GM23248 (cell line): ENCODE results near the gene RNU6-8. TPM values are rescaled to one million over a fixed set of nuclear protein-coding genes. Genes with fewer than 3 reads are reported as not detected.

Experiments
- DNase-seq: peaks from one replicate; pipeline ENCODE4 v3.0.0-alpha.2; 2015
- H2AFZ ChIP-seq: fragments of 200-600 bp; sonication (generic); 2 replicates; pipeline ENCODE4 v1.6.1; 2016; ENCODE audit warnings: antibody characterized with exemption
- H3F3A ChIP-seq: fragments of 200-600 bp; sonication (generic); 2 replicates; pipeline ENCODE4 v1.6.1; 2016; ENCODE audit warnings: mild to moderate bottlenecking, antibody characterized with exemption, mixed run types; ENCODE audit not compliant: insufficient read depth
- H3K27ac ChIP-seq: fragments of 200-600 bp; sonication (generic); 2 replicates; pipeline ENCODE4 v1.5.1; 2016; ENCODE audit warnings: mild to moderate bottlenecking
- H3K27me3 ChIP-seq: fragments of 200-600 bp; sonication (generic); replicated peaks from 2 replicates; pipeline ENCODE4 v1.6.1; 2016; ENCODE audit warnings: mild to moderate bottlenecking; ENCODE audit not compliant: insufficient read depth
- H3K36me3 ChIP-seq: fragments of 200-600 bp; sonication (generic); 2 replicates; pipeline ENCODE4 v1.6.1; 2016; ENCODE audit warnings: low read depth, mild to moderate bottlenecking
- H3K4me1 ChIP-seq: fragments of 200-600 bp; sonication (generic); 2 replicates; pipeline ENCODE4 v1.6.1; 2016; ENCODE audit warnings: mild to moderate bottlenecking; ENCODE audit not compliant: insufficient read depth
- H3K4me2 ChIP-seq: fragments of 200-600 bp; sonication (generic); one replicate; pipeline ENCODE4 v1.6.1; 2016; ENCODE audit warnings: mild to moderate bottlenecking; ENCODE audit not compliant: unreplicated experiment
- H3K4me3 ChIP-seq: fragments of 200-600 bp; sonication (generic); 2 replicates; pipeline ENCODE4 v1.5.1; 2016; ENCODE audit warnings: mild to moderate bottlenecking
- H3K79me2 ChIP-seq: fragments of 200-600 bp; sonication (generic); 2 replicates; pipeline ENCODE4 v1.6.1; 2016; ENCODE audit warnings: mild to moderate bottlenecking; ENCODE audit not compliant: insufficient read depth
- H3K9ac ChIP-seq: fragments of 200-600 bp; sonication (generic); 2 replicates; pipeline ENCODE4 v1.6.1; 2016; ENCODE audit warnings: mild to moderate bottlenecking
- H3K9me2 ChIP-seq: fragments of 200-600 bp; sonication (generic); 2 replicates; pipeline ENCODE4 v1.6.1; 2016; ENCODE audit warnings: mixed run types, mild to moderate bottlenecking, moderate library complexity; ENCODE audit not compliant: insufficient read depth
- H3K9me3 ChIP-seq: fragments of 200-600 bp; sonication (generic); one replicate; pipeline ENCODE4 v1.6.1; 2017; ENCODE audit warnings: low read depth
- H4K20me1 ChIP-seq: fragments of 200-600 bp; sonication (generic); 2 replicates; pipeline ENCODE4 v1.6.0; 2016; ENCODE audit not compliant: insufficient read depth
- EZH2 ChIP-seq: fragments of 200-600 bp; sonication (generic); IDR thresholded peaks from 2 replicates; pipeline ENCODE4 v1.6.1; 2018; ENCODE audit warnings: antibody characterized with exemption, mild to moderate bottlenecking; ENCODE audit not compliant: insufficient read depth, poor library complexity, severe bottlenecking
- EZH2phosphoT487 ChIP-seq: fragments of 200-600 bp; sonication (generic); IDR thresholded peaks from 2 replicates; pipeline ENCODE4 v1.6.1; 2018; ENCODE audit warnings: antibody characterized with exemption, moderate library complexity, mild to moderate bottlenecking, low read depth; ENCODE audit not compliant: insufficient read depth
- WGBS, 2 experiments: methylation state at CpG; one replicate each; pipeline ENCODE4 v1.1.6; 2015 to 2017; ENCODE audit warnings: low lambda C conversion rate in 2 of 2, low coverage in 1 of 2; ENCODE audit errors: missing lambda C conversion rate in 2 of 2; 5-methylcytosine and 5-hydroxymethylcytosine counted together
- in situ Hi-C: fragments of 300-500 bp; cut with MboI; formaldehyde crosslinking; loops from 2 replicates; pipeline ENCODE4 v1.15.0; 2020
- polyA plus RNA-seq: library from polyadenylated mRNA; unstranded; fragments of >200 nt; fragmentation: Nextera tagmentation; extraction: Ambion mirVana; gene quantifications from 2 replicates; pipeline ENCODE4 v1.2.1, GENCODE V29; 2016
- total RNA-seq: library from RNA; depleted of rRNA; stranded (reverse); fragments of >200 nt; shearing (Covaris generic); gene quantifications from 2 replicates; pipeline ENCODE4 v1.2.3, GENCODE V29; 2014

The RNU6-8 gene
- total and polyA plus RNA-seq, 2 experiments from 2014 or later = not detected

DNA sequence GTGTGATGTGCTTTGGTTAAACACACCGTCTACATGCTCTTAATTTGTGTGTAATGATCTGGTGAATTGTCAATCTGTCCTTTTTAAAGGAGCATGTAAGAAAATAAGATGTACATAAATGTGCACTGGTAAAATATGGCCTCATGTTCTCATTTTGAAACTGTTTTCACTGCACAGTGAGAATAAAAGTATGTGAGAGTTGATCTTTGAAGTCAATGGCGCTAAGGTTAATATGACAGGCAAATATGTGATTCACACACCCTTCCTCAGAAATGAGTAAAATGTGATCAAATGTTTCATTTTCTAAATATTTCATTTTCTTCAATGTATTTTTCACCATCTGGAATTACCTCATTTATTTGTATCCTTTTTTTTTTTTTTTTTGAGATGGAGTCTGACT is 9.5 kb downstream of the RNU6-8 start:
- 68 to 72% methylated on average over 2 of the region's 2 CpGs for WGBS, 2 experiments
- Histone ChIP-seq H3K4me1 (no peaks in the 10 kb centered on the region), H3F3A (no peaks in the 10 kb centered on the region), H2AFZ (no peak overlapping the region), H4K20me1 (no peaks in the 10 kb centered on the region), H3K79me2 (no peaks in the 10 kb centered on the region), H3K4me3 (no peak overlapping the region), H3K4me2 (no peak overlapping the region), H3K9me2 (no peaks in the 10 kb centered on the region), H3K27ac (no peak overlapping the region), H3K36me3 (no peaks in the 10 kb centered on the region), H3K9me3 (no peaks in the 10 kb centered on the region), H3K9ac (no peak overlapping the region), H3K27me3 (0 out of 2 replicates have a peak, but pooled peaks cover 5% of the 10 kb centered on the region)
- no peak for DNase-seq
- in situ Hi-C loops = no loop called here
- TF ChIP-seq EZH2 (no peak), EZH2phosphoT487 (no peak)

DNA sequence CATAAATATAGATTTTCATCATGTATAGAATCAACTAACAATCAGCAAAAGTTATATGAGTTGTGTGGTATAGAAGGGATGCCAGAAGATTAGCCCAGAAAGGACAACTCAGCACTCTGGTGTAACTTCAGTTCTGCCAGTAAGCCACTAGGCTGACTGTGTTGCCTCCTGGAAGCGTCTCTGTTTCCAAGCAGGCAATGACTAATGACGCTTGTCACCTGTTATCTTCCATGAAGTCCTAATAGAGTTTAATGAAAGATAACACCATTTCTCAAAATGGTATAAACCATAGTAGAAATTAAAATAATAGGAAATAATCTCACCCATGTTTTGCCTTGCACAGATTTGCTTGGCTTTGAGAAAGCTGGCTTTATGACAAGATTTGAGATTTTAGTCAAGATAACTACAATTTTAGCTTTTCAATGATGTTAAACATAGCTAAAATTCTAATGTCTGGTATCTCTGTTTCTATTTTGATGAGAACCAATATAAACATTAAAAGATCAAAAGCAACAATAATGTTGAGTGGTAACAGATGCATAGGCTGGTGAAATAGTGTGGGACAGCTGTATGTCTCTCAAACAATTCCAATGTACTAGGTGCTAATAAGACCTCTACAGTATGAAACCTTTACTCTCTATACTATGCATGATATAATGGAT is 10.2 kb downstream of the RNU6-8 start:
- no peak for DNase-seq
- no peak overlapping the region for H3K9ac ChIP-seq
- H3K4me1 ChIP-seq = no peaks in the 10 kb centered on the region
- no peak overlapping the region for H3K4me3 ChIP-seq
- in situ Hi-C loops = no loop called here
- WGBS, 2 experiments = 66 to 74% methylated on average over 2 of the region's 2 CpGs
- H3K9me3 ChIP-seq = no peaks in the 10 kb centered on the region
- no peak overlapping the region for H3K27ac ChIP-seq
- 0 out of 2 replicates have a peak, but pooled peaks cover 5% of the 10 kb centered on the region for H3K27me3 ChIP-seq
- no peak for TF ChIP-seq EZH2
- no peaks in the 10 kb centered on the region for H4K20me1 ChIP-seq
- H3F3A ChIP-seq = no peaks in the 10 kb centered on the region
- H2AFZ ChIP-seq = no peak overlapping the region
- H3K4me2 ChIP-seq = no peak overlapping the region
- no peaks in the 10 kb centered on the region for H3K79me2 ChIP-seq
- no peaks in the 10 kb centered on the region for H3K36me3 ChIP-seq
- no peaks in the 10 kb centered on the region for H3K9me2 ChIP-seq

GRCh38 chr14:32190673-32191072 is 12.4 kb downstream of the RNU6-8 start:
- Histone ChIP-seq H3K27ac (no peak overlapping the region), H3K4me2 (no peak overlapping the region), H2AFZ (no peak overlapping the region; the same call in 1 of the 2 replicates), H3K9ac (no peak overlapping the region), H4K20me1 (no peaks in the 10 kb centered on the region), H3K4me1 (no peaks in the 10 kb centered on the region), H3K4me3 (no peak overlapping the region), H3F3A (no peaks in the 10 kb centered on the region), H3K9me3 (no peaks in the 10 kb centered on the region), H3K36me3 (no peaks in the 10 kb centered on the region), H3K79me2 (no peaks in the 10 kb centered on the region), H3K27me3 (no peaks in the 10 kb centered on the region), H3K9me2 (no peaks in the 10 kb centered on the region)
- no peak for DNase-seq
- TF ChIP-seq EZH2 (no peak), EZH2phosphoT487 (no peak)
- WGBS, 2 experiments = 58 to 71% methylated on average over 3 of the region's 3 CpGs
- in situ Hi-C loops = no loop called here

DNA sequence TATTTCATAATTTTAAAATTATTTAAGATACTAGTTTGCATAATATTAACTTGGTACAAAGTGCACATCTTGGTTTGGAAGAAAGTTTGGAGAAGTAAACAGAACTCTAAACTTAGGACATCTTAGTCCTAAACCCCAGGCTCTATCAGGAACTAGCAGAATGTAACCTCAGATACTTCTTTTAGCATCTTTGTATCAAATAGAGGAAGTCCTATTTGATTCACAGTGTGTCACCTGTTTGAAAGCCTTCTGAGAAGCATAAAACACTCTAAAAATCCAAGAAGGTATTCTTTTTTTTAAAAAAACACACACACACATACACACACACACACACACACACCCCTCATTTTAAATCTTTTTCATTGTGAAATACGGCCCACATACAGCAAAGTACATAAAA is 13.3 kb downstream of the RNU6-8 start:
- H3K9me2 ChIP-seq = no peaks in the 10 kb centered on the region

DNA sequence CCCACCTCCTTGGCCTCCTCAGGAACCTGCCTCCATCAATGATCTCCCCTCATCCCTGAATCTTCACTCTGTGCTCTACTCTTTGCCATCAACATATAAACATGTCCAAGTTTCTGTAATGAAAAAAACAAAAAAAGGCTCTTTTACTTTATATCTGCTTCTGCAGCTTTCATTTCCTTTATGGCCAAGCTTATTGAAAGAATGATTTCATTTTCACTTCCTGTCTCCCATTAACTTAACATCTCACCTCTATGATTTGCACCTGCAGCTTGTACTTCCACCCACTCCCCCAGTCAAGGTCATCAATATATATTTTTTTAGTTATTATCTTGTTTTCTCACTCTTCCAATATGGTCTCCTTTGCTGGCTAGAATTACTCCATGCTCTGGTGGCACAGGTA is 16.8 kb downstream of the RNU6-8 start:
- Histone ChIP-seq H3K27me3 (no peaks in the 10 kb centered on the region), H2AFZ (no peak overlapping the region), H3K27ac (no peak overlapping the region), H3K9ac (no peak overlapping the region), H3K79me2 (no peaks in the 10 kb centered on the region), H3K4me3 (no peak overlapping the region), H3K4me2 (no peak overlapping the region), H3K9me2 (no peaks in the 10 kb centered on the region), H4K20me1 (no peaks in the 10 kb centered on the region), H3K4me1 (no peaks in the 10 kb centered on the region), H3K9me3 (no peaks in the 10 kb centered on the region), H3K36me3 (no peaks in the 10 kb centered on the region), H3F3A (no peaks in the 10 kb centered on the region)
- in situ Hi-C loops = no loop called here
- no peak for TF ChIP-seq EZH2
- no peak for TF ChIP-seq EZH2phosphoT487
- no peak for DNase-seq

More for the DNA sequence above, 13.3 kb downstream of the RNU6-8 start:
- Histone ChIP-seq H2AFZ (no peak overlapping the region), H3K79me2 (no peaks in the 10 kb centered on the region), H3F3A (no peaks in the 10 kb centered on the region), H3K9me3 (no peaks in the 10 kb centered on the region), H3K27me3 (no peaks in the 10 kb centered on the region), H3K4me2 (no peak overlapping the region), H3K9ac (no peak overlapping the region), H3K36me3 (no peaks in the 10 kb centered on the region), H3K4me3 (no peak overlapping the region), H3K4me1 (no peaks in the 10 kb centered on the region), H4K20me1 (no peaks in the 10 kb centered on the region), H3K27ac (no peak overlapping the region)
- WGBS, 2 experiments = 71% methylated on average over 1 of the region's 1 CpG
- TF ChIP-seq EZH2 (no peak), EZH2phosphoT487 (no peak)
- in situ Hi-C loops = no loop called here
- no peak for DNase-seq
